ENCODE data around the gene TBX18. TPM values are rescaled to one million over a fixed set of nuclear protein-coding genes. Genes with fewer than 3 reads are reported as not detected.

Gene TBX18
- total RNA-seq, 1 donor from 2014 or later: 81.0 TPM

DNA sequence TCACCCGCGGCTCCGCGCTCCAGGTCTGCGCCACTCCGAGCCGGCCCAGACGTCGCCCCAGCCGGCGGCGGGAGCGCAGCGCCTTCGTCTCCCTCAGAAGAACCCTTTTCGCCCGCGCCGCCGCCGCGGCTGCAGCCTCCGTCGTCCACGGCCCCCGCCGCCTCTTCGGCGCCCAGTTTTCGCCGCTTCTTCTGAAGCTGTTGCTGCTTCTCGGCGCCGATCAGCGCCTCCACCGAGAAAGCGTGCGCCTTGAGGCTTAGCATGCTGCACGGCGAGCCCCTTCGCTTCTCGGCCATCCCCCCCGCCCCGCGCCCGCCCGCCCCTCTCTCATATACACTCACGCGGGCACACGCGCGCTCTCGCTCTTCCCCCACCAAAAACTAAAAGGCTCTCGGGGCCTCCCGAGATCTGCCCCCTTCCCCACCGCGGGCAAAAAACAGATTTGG lies 489 bp downstream of the TBX18 start:
- no peak for DNase-seq (ENCODE audit: low spot score in 2 of 2)

DNA sequence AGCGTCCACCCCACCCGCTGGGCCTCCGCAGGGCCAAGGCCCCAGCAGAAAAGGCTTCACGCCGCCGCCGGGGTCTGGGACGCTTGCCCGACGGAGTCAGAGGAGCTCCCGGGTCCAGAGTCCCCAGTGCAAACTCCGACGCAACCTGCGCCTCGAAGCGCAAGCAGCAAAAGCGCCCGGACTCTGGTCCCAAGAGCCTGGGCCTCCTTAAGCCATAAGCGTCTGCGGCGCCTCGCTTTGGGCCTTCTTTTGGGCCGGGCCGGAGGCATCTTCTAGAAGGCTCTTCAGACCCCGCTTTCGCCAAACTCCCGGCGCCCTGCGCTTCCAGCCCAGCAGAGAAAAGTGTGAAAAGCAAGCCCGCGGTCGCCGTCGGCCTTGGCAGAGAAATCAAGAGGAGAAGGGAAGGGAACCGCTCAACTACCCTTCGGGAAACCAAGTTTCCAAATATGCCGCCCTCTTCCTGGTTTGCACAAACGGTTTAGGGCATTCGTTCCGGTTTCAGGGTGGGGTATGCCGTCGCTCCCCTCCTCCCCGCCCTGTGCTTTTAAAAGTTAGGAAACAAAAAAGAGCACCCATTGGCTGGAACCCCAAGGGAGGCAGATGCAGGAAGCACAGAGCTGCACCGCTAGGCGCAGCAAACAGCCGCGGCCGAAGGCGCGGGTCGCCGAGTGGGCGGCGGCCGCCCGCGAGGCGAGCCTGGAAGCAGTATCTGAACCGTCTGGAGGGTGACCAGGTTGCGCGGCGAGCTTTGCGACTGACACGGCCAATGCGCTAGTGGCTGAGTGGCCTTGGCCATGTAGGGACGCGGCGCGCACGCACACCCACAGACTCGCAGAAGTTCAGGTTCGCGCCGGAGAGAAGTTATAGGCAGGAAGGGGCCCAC lies 1.2 kb downstream of the TBX18 start:
- intact Hi-C loops (cut with DNase I): loop anchor here (5.0 to 10.0 kb wide), 4 partner anchors 76 to 1568 kb away; partner anchors contain the start of genes PGM3, RWDD2A and SYNCRIP
- peak; percentile 28 to 92 for DNase-seq (ENCODE audit: low spot score in 2 of 2)

More for the DNA sequence above, 489 bp downstream of the TBX18 start:
- Histone ChIP-seq H3K4me3 (peak overlapping the region; percentile 56 to 100), H3K27ac (peak overlapping the region; percentile 98 to 100), H3K4me1 (no peaks in the 10 kb centered on the region), H3K9me3 (no peaks in the 10 kb centered on the region), H3K27me3 (no peaks in the 10 kb centered on the region), H3K36me3 (no peaks in the 10 kb centered on the region)
- TF ChIP-seq, protein P1, sequence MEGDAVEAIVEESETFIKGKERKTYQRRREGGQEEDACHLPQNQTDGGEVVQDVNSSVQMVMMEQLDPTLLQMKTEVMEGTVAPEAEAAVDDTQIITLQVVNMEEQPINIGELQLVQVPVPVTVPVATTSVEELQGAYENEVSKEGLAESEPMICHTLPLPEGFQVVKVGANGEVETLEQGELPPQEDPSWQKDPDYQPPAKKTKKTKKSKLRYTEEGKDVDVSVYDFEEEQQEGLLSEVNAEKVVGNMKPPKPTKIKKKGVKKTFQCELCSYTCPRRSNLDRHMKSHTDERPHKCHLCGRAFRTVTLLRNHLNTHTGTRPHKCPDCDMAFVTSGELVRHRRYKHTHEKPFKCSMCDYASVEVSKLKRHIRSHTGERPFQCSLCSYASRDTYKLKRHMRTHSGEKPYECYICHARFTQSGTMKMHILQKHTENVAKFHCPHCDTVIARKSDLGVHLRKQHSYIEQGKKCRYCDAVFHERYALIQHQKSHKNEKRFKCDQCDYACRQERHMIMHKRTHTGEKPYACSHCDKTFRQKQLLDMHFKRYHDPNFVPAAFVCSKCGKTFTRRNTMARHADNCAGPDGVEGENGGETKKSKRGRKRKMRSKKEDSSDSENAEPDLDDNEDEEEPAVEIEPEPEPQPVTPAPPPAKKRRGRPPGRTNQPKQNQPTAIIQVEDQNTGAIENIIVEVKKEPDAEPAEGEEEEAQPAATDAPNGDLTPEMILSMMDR (IDR thresholded peaks at IDR 0.05): no peak
- intact Hi-C loops (cut with DNase I): loop anchor here (1.0 to 10.0 kb wide), 5 partner anchors 10 to 1569 kb away; partner anchors contain the start of genes PGM3, RWDD2A and SYNCRIP

DNA sequence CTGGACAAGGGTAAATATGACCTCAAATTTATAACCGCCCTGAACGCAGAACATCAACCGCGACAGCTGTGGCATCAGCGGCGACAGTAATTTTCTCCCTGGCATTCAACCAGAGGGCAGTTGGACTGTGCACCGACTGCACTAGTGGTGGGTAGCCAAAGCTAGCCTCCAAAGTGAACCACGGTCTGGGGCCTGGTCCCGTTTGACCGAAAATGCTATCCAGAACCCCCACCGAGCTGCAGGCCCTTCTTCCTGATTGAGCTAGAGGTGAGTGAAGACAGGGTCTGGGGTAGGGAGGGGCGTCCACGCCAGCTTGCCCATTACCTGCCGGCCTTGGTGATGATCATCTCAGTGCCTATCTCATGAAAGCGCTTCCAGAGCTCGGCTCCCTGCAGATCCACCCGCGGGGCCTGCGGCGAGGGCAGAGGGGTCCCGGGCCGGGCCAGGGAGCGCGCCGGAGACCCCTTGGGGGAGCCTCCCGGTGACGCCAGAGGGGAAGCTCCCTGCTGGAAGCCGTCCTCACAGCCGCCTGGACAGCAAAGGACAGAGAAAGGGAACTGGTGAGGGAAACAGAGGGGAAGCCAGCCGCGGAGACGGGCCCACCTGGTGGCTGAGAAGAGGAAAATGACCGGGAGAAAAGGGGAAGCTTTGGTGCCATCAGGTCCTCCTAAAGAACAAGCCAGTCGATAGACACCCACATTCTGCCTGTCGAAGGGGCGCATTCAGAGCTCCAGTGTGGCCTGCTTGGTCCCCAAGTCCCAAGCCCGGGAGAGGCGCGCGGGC lies 2.0 kb downstream of the TBX18 start:
- intact Hi-C loops (cut with DNase I): loop anchor here (5.0 to 10.0 kb wide), 4 partner anchors 75 to 1568 kb away; partner anchors contain the start of genes PGM3, RWDD2A and SYNCRIP
- no peaks in the 10 kb centered on the region for H3K9me3 ChIP-seq
- peaks cover 0 to 10% of the 10 kb centered on the region in 2 donors for H3K4me1 ChIP-seq
- peak in 1 of 2 donors; percentile 70 for DNase-seq (ENCODE audit: low spot score in 2 of 2)
- H3K4me3 ChIP-seq: peak overlapping the region; percentile 56 to 100
- H3K27ac ChIP-seq: peak overlapping the region; percentile 98 to 100
- TF ChIP-seq, protein P1 (IDR thresholded peaks at IDR 0.05): peak in 1 of 3 experiments; percentile 31
- H3K27me3 ChIP-seq: no peaks in the 10 kb centered on the region
- H3K36me3 ChIP-seq: no peaks in the 10 kb centered on the region

More for the DNA sequence above, 1.2 kb downstream of the TBX18 start:
- Histone ChIP-seq H3K27me3 (no peaks in the 10 kb centered on the region), H3K27ac (peak overlapping the region; percentile 98 to 100), H3K9me3 (no peaks in the 10 kb centered on the region), H3K4me1 (peaks cover 0 to 2% of the 10 kb centered on the region in 2 donors), H3K36me3 (no peaks in the 10 kb centered on the region), H3K4me3 (peak overlapping the region; percentile 56 to 100)
- TF ChIP-seq, protein P1 (IDR thresholded peaks at IDR 0.05): peak; percentile 23 to 48 (median 27)

DNA sequence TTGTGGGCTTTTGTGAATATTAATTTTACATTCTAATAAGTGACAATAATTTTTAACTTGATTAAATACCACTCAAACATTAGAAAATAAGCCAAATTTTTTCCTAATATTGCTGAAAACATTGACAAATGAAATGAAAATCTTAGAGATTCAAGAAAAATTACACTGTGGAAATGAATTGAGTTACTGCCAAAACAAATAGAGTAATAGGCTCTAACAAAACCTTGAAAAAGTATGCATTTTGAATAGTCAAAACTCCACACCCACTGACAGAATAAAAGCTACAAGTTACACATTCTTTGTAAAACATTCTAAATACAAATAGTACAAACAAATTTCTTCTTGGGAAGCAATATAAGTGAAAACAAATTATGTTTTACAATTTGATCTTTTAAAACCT lies 5.9 kb downstream of the TBX18 start:
- H3K27me3 ChIP-seq: no peaks in the 10 kb centered on the region
- peak overlapping the region; percentile 72 to 100 for H3K27ac ChIP-seq
- DNase-seq (ENCODE audit: low spot score in 2 of 2): no peak
- TF ChIP-seq, protein P1 (IDR thresholded peaks at IDR 0.05): no peak
- H3K4me3 ChIP-seq: peak overlapping the region in 1 of 2 donors; percentile 100
- H3K9me3 ChIP-seq: no peaks in the 10 kb centered on the region
- intact Hi-C loops (cut with DNase I): no loop called here
- peaks cover 0 to 33% of the 10 kb centered on the region in 2 donors for H3K4me1 ChIP-seq
- H3K36me3 ChIP-seq: peaks cover 3 to 8% of the 10 kb centered on the region in 2 donors

DNA sequence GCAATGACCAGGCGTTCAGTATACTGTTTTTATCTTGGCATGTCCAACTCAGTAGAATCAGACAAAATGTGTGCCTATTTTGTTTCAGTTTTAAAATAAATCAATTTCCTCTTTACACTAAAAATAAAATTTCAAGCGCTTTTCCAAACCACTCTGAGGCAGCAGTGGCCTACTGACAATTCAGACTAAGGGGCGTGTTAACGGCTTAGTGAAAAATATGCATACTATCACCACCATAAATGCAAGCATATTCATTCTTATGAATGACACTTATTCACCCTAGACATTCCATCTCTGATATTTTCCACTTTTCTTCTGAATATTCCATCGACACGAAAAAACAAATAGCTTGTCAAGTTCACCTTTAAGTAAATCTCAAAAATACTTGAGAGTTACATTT lies 7.5 kb downstream of the TBX18 start:
- H3K36me3 ChIP-seq: peaks cover 3 to 8% of the 10 kb centered on the region in 2 donors
- peak overlapping the region; percentile 72 to 100 for H3K27ac ChIP-seq
- TF ChIP-seq, protein P1 (IDR thresholded peaks at IDR 0.05): no peak
- H3K9me3 ChIP-seq: no peaks in the 10 kb centered on the region
- H3K27me3 ChIP-seq: no peaks in the 10 kb centered on the region
- H3K4me1 ChIP-seq: peaks cover 9 to 46% of the 10 kb centered on the region in 2 donors
- peak overlapping the region in 1 of 2 donors; percentile 52 for H3K4me3 ChIP-seq
- intact Hi-C loops (cut with DNase I): no loop called here
- DNase-seq (ENCODE audit: low spot score in 2 of 2): no peak

Data from ascending aorta (tissue), 2 donors.